CD4-positive, alpha-beta memory T cell (primary cell): ENCODE results near the gene JADE2. TPM values are rescaled to one million over a fixed set of nuclear protein-coding genes. Genes with fewer than 3 reads are reported as not detected.

Experiments used
- CTCF ChIA-PET: fragments of 350-600 bp; sonication (Branson Sonifier 250); formaldehyde crosslinking; loops from one replicate; lab custom pipeline; 2021; ENCODE audit warnings: inconsistent platforms; ENCODE audit not compliant: partially characterized antibody; lab: Charles Lee
- POLR2A ChIA-PET: fragments of 350-600 bp; sonication (Branson Sonifier 250); formaldehyde crosslinking; loops from one replicate; lab custom pipeline; 2021; ENCODE audit not compliant: partially characterized antibody; lab: Charles Lee
- DNase-seq, 5 donors: peaks; one replicate each; pipeline versions ENCODE4 v3.0.0 to v3.0.0-alpha.2; 2020 to 2022; ENCODE audit warnings: mixed read lengths in 1 of 5
- H3K27ac ChIP-seq: one replicate; pipeline ENCODE4 v1.7.0; 2013; ENCODE audit warnings: low read depth, low read length
- H3K27me3 ChIP-seq: 2 replicates; pipeline ENCODE4 v1.7.0; 2013; ENCODE audit warnings: mild to moderate bottlenecking, low read length, moderate library complexity; ENCODE audit not compliant: insufficient read depth
- H3K36me3 ChIP-seq: 2 replicates; pipeline ENCODE4 v1.7.0; 2013; ENCODE audit warnings: mild to moderate bottlenecking, low read length, moderate library complexity; ENCODE audit not compliant: insufficient read depth
- H3K4me1 ChIP-seq: 2 replicates; pipeline ENCODE4 v1.7.0; 2013; ENCODE audit warnings: mild to moderate bottlenecking, low read length, moderate library complexity; ENCODE audit not compliant: insufficient read depth
- H3K4me3 ChIP-seq, 2 donors: one replicate each; pipeline ENCODE4 v1.7.0; 2013; ENCODE audit warnings: low read length in 2 of 2, mild to moderate bottlenecking in 1 of 2
- H3K9me3 ChIP-seq, 2 donors: one replicate each; pipeline ENCODE4 v1.7.0; 2013; ENCODE audit warnings: low read length in 2 of 2, control low read depth in 1 of 2; ENCODE audit not compliant: control insufficient read depth in 1 of 2
- H3K27ac Mint-ChIP-seq, 7 donors: one replicate each; pipeline ENCODE4 v1.8.0; 2020 to 2021; ENCODE audit warnings: mixed read lengths in 7 of 7, mild to moderate bottlenecking in 6 of 7, inconsistent platforms in 3 of 7, moderate library complexity in 3 of 7
- H3K27me3 Mint-ChIP-seq, 2 donors: one replicate each; pipeline ENCODE4 v1.8.0; 2020 to 2021; ENCODE audit warnings: mixed read lengths in 2 of 2
- H3K36me3 Mint-ChIP-seq, 2 donors: one replicate each; pipeline ENCODE4 v1.8.0; 2020 to 2021; ENCODE audit warnings: mixed read lengths in 2 of 2, inconsistent platforms in 1 of 2, mild to moderate bottlenecking in 1 of 2
- H3K4me1 Mint-ChIP-seq, 4 donors: one replicate each; pipeline ENCODE4 v1.8.0; 2020 to 2021; ENCODE audit warnings: mixed read lengths in 4 of 4, mild to moderate bottlenecking in 1 of 4
- H3K4me3 Mint-ChIP-seq, 8 donors: one replicate each; pipeline ENCODE4 v1.8.0; 2020 to 2021; ENCODE audit warnings: mixed read lengths in 8 of 8, mild to moderate bottlenecking in 7 of 8, moderate library complexity in 6 of 8, inconsistent platforms in 3 of 8
- H3K9me3 Mint-ChIP-seq, 8 donors: one replicate each; pipeline ENCODE4 v1.8.0; 2020 to 2021; ENCODE audit warnings: mixed read lengths in 8 of 8, mild to moderate bottlenecking in 5 of 8, inconsistent platforms in 3 of 8, moderate library complexity in 1 of 8
- intact Hi-C: fragments of 100-400 bp; cut with micrococcal nuclease; formaldehyde crosslinking; loops from one replicate; pipeline ENCODE4 v1.15.1; 2023
- polyA plus RNA-seq, 2 donors: library from polyadenylated mRNA; unstranded; fragments of 300-500 nt; fragmentation: Illumina TruSeq; gene quantifications; one replicate each; pipeline ENCODE4 v1.2.3, GENCODE V29; 2021
- total RNA-seq, 2 experiments: library from RNA; stranded (reverse); gene quantifications; one replicate each; pipeline ENCODE4 v1.2.3, GENCODE V29; 2021

Gene JADE2
- total and polyA plus RNA-seq, 4 experiments from 2014 or later: 9.1 to 276 (median 154) TPM

- POLR2A ChIA-PET: interaction anchor here (1.1 to 3.3 kb wide), 2 partner anchors 11 to 32 kb away, joined by 3 to 23 read pairs; partner anchors contain the start of gene JADE2
Observed at GRCh38 chr5:134537297-134537696, 11.8 kb downstream of the JADE2 start.

DNA sequence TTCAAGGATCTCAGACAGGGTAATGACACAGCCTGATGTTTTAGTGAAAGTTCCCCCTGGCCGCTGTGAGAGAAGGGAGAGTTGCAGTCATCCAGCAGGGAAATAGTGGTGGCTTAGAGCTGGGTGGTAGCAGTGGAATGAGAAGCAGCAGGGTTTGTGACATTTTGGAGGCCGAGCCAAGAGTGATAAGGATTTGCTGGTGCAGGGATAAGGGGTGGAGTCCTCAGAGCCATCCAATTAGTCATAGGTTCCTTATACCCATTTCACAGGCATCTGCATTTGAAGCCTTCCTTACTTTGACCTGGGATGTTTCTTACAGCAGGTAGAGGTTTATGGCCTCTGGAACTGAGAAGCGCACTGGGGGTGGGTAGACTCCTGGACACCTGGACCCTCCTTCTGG lies 12.8 kb downstream of the JADE2 start:
- intact Hi-C loops: no loop called here
- Histone ChIP-seq H3K27ac (no peak overlapping the region), H3K27me3 (no peaks in the 10 kb centered on the region), H3K4me1 (peaks cover 68% of the 10 kb centered on the region), H3K36me3 (peaks cover 49% of the 10 kb centered on the region), H3K9me3 (no peaks in the 10 kb centered on the region), H3K4me3 (no peak overlapping the region)
- DNase-seq: peak in 1 of 5 donors; percentile 7
- H3K27me3 Mint-ChIP-seq: no peaks in the 10 kb centered on the region
- CTCF ChIA-PET: interaction anchor here (2.1 kb wide), 1 partner anchor 10 kb away, joined by 7 read pairs; no protein-coding TSS in a partner anchor
- peak overlapping the region in 5 of 7 donors; percentile 13 to 86 (median 62) for H3K27ac Mint-ChIP-seq
- no peak overlapping the region for H3K4me3 Mint-ChIP-seq
- H3K4me1 Mint-ChIP-seq: peaks cover 30 to 78% (median 55%) of the 10 kb centered on the region in 4 donors
- POLR2A ChIA-PET: interaction anchor here (1.1 to 3.3 kb wide), 2 partner anchors 12 to 31 kb away, joined by 3 to 23 read pairs; partner anchors contain the start of gene JADE2
- no peaks in the 10 kb centered on the region for H3K9me3 Mint-ChIP-seq
- peaks cover 20 to 71% of the 10 kb centered on the region in 2 donors for H3K36me3 Mint-ChIP-seq

More at GRCh38 chr5:134537297-134537696, 11.8 kb downstream of the JADE2 start:
- Histone ChIP-seq H3K27ac (no peak overlapping the region), H3K9me3 (no peaks in the 10 kb centered on the region), H3K4me3 (no peak overlapping the region), H3K27me3 (no peaks in the 10 kb centered on the region), H3K36me3 (peaks cover 49% of the 10 kb centered on the region), H3K4me1 (peaks cover 70% of the 10 kb centered on the region)
- CTCF ChIA-PET: interaction anchor here (0.6 to 2.3 kb wide), 4 partner anchors 9 to 59 kb away, joined by 3 to 8 read pairs (median 5); no protein-coding TSS in a partner anchor
- intact Hi-C loops: no loop called here
- Mint-ChIP-seq H3K9me3 (no peaks in the 10 kb centered on the region), H3K4me3 (peak overlapping the region in 1 of 8 donors; percentile 35), H3K36me3 (peaks cover 22 to 76% of the 10 kb centered on the region in 2 donors), H3K27me3 (no peaks in the 10 kb centered on the region), H3K4me1 (peaks cover 38 to 80% (median 62%) of the 10 kb centered on the region in 4 donors), H3K27ac (peak overlapping the region in 6 of 7 donors; percentile 16 to 83 (median 62))
- DNase-seq: no peak

DNA sequence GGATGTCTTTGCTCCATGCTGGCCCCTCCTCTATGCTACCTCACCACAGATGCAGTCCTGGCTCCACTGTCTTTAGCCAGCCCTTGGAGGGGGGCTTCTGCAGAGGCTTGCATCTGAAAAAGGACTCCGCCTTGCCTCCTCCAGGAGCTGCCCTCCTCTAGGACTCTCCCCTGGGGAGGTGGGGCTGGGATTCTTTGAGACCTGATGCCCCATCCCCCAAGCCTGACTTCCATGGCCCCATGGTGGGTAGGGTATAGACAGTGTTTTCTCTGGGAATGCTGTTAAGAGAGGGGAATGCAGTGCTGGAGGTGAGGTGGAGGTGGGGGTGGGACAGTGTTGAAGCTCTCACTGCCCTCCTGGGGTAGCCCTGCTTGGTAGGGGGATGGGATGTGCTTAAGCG lies 14.3 kb downstream of the JADE2 start:
- ChIA-PET POLR2A (interaction anchor here (8.4 kb wide), 1 partner anchor 13 kb away, joined by 81 read pairs; the partner anchor contains the start of gene JADE2), CTCF (interaction anchor here (1.2 to 1.6 kb wide), 3 partner anchors 11 to 236 kb away, joined by 3 to 6 read pairs (median 4); no protein-coding TSS in a partner anchor)
- H3K9me3 Mint-ChIP-seq: no peaks in the 10 kb centered on the region
- DNase-seq: peak in 1 of 5 donors; percentile 3
- no peak overlapping the region for H3K27ac ChIP-seq
- no peak overlapping the region for H3K4me3 Mint-ChIP-seq
- H3K4me1 Mint-ChIP-seq: peaks cover 35 to 80% (median 56%) of the 10 kb centered on the region in 4 donors
- no peaks in the 10 kb centered on the region for H3K9me3 ChIP-seq
- no peak overlapping the region for H3K4me3 ChIP-seq
- peaks cover 68% of the 10 kb centered on the region for H3K4me1 ChIP-seq
- intact Hi-C loops: no loop called here
- H3K27me3 Mint-ChIP-seq: no peaks in the 10 kb centered on the region
- H3K36me3 ChIP-seq: peaks cover 53% of the 10 kb centered on the region
- H3K27ac Mint-ChIP-seq: peak overlapping the region in 2 of 7 donors; percentile 27 to 41
- peaks cover 21 to 77% of the 10 kb centered on the region in 2 donors for H3K36me3 Mint-ChIP-seq
- no peaks in the 10 kb centered on the region for H3K27me3 ChIP-seq

DNA sequence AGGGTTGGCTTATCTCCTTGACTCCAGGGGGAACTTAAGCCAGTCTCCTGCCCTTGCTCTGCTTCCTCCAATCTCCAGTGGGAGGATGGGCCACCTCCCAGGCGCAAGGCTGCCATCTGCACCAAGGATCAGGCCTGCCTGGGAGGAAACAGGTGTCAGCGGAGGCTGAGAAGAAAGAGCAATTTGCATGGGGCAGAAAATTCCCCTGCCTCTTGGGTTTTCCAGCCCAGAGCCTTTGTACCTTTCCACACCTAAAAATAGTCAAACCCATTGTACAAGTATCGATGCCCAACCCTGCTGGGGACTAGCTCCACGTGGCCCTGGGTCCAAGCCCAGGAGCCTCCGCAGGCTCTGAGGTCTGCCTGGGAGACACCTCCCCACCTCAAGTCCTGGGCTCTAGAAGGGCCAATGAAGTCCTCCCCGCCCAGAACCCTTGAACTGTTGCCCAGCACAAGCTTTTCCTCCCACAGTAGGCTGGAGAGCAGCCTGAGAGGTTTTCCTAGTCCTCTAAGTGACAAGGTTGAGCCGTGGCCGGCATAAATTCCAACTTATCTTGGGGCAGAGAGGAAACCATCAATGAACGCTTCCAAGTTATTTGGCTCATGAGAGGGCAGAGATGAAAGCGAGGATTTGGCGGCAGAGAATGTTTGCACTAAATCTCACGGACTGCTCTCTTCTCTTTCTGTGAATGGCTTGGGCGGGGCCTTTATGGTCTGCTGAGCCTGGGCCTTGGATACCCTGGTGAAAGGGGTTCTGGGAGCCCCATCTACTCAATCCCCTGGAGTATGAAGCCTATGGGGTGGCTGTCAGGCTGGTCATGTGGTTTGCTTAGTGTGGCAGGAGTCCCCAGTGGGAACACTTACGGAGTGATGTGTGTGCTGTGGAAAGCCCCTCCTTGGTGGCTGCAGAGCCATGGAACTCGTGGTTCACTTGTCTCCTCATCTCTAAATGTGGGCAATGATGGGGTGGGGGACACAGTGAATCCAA lies 15.6 kb downstream of the JADE2 start:
- peak overlapping the region in 6 of 7 donors; percentile 47 to 68 (median 62) for H3K27ac Mint-ChIP-seq

DNA sequence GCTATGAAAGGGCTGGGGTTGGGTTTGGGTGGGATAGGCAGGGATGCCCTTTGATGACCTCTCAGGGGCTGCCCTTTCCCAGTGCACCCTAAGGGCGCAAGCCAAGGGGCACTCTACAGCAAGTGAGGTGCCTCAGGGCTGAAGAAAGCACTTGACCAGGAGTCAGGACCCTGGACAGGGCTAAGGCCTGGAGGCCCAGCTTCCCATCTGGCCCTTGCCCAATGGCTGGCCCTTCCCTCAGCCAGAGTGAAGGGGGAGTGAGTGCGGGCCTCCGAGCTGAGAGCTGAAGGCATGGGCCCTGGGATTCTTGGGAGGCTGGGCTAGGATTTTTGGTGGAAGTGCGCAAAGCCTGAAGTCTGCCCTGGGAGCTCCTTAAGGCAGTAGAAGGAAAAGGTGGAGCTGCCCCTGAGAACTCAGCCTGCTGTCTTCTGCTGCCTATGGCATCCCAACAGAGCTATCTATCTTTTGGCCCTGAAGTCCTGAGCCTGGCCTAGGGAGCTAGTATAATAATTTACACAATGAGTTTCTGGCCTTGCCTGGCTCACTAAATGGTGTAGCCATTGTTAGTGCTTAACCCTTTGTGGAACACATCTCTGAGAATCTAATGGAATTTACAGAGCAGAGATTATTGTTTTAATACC lies 16.4 kb downstream of the JADE2 start:
- ChIA-PET POLR2A (interaction anchor here (1.2 to 8.4 kb wide), 3 partner anchors 15 to 130 kb away, joined by 3 to 81 read pairs (median 6); partner anchors contain the start of genes CDKN2AIPNL and JADE2), CTCF (interaction anchor here (0.7 to 1.0 kb wide), 2 partner anchors 14 to 26 kb away, joined by 3 to 5 read pairs; no protein-coding TSS in a partner anchor)
- Histone ChIP-seq H3K27me3 (no peaks in the 10 kb centered on the region), H3K4me1 (peaks cover 63% of the 10 kb centered on the region), H3K27ac (no peak overlapping the region), H3K36me3 (peaks cover 51% of the 10 kb centered on the region), H3K4me3 (no peak overlapping the region), H3K9me3 (no peaks in the 10 kb centered on the region)
- H3K9me3 Mint-ChIP-seq: no peaks in the 10 kb centered on the region
- no peaks in the 10 kb centered on the region for H3K27me3 Mint-ChIP-seq
- peak in 2 of 5 donors; percentile 17 to 27 for DNase-seq
- peaks cover 26 to 74% (median 46%) of the 10 kb centered on the region in 4 donors for H3K4me1 Mint-ChIP-seq
- peaks cover 27 to 76% of the 10 kb centered on the region in 2 donors for H3K36me3 Mint-ChIP-seq
- peak overlapping the region in 6 of 7 donors; percentile 10 to 65 (median 40) for H3K27ac Mint-ChIP-seq
- peak overlapping the region in 1 of 8 donors; percentile 26 for H3K4me3 Mint-ChIP-seq
- intact Hi-C loops: no loop called here

More for the DNA sequence above, 15.6 kb downstream of the JADE2 start:
- Histone ChIP-seq H3K36me3 (peaks cover 55% of the 10 kb centered on the region), H3K4me3 (no peak overlapping the region), H3K27me3 (no peaks in the 10 kb centered on the region), H3K4me1 (peaks cover 67% of the 10 kb centered on the region), H3K9me3 (no peaks in the 10 kb centered on the region), H3K27ac (peak overlapping the region; percentile 3)
- DNase-seq: peak in 1 of 5 donors; percentile 24
- H3K4me3 Mint-ChIP-seq: no peak overlapping the region
- intact Hi-C loops: no loop called here
- H3K27me3 Mint-ChIP-seq: no peaks in the 10 kb centered on the region
- H3K36me3 Mint-ChIP-seq: peaks cover 29 to 80% of the 10 kb centered on the region in 2 donors
- ChIA-PET CTCF (interaction anchor here (1.2 to 1.6 kb wide), 4 partner anchors 12 to 238 kb away, joined by 3 to 6 read pairs (median 4); no protein-coding TSS in a partner anchor), POLR2A (interaction anchor here (1.2 to 8.4 kb wide), 3 partner anchors 14 to 130 kb away, joined by 3 to 81 read pairs (median 6); partner anchors contain the start of genes CDKN2AIPNL and JADE2)
- peaks cover 34 to 80% (median 53%) of the 10 kb centered on the region in 4 donors for H3K4me1 Mint-ChIP-seq
- H3K9me3 Mint-ChIP-seq: no peaks in the 10 kb centered on the region

- CTCF ChIA-PET: interaction anchor here (0.9 to 2.8 kb wide), 5 partner anchors 11 to 240 kb away, joined by 3 to 13 read pairs (median 4); no protein-coding TSS in a partner anchor
- Mint-ChIP-seq H3K4me3 (peak overlapping the region; percentile 14 to 79 (median 65)), H3K9me3 (no peaks in the 10 kb centered on the region), H3K27me3 (no peaks in the 10 kb centered on the region), H3K4me1 (peaks cover 30 to 75% (median 46%) of the 10 kb centered on the region in 4 donors), H3K27ac (peak overlapping the region; percentile 91 to 96 (median 92)), H3K36me3 (peaks cover 33 to 76% of the 10 kb centered on the region in 2 donors)
- intact Hi-C loops: loop anchor here (2.0 kb wide), 1 partner anchor 17 kb away; no protein-coding TSS in a partner anchor
- Histone ChIP-seq H3K27me3 (no peaks in the 10 kb centered on the region), H3K4me3 (peak overlapping the region in 1 of 2 donors; percentile 2), H3K36me3 (peaks cover 54% of the 10 kb centered on the region), H3K27ac (peak overlapping the region; percentile 65), H3K9me3 (no peaks in the 10 kb centered on the region), H3K4me1 (peaks cover 73% of the 10 kb centered on the region)
- POLR2A ChIA-PET: interaction anchor here (0.8 to 8.4 kb wide), 7 partner anchors 11 to 172 kb away, joined by 3 to 81 read pairs (median 7); partner anchors contain the start of genes CDKN2AIPNL, JADE2 and UBE2B
- peak; percentile 22 to 48 (median 30) for DNase-seq
Observed at GRCh38 chr5:134543820-134544614, 18.5 kb downstream of the JADE2 start.
